ENCODE data around the gene VCPKMT.
A peak's percentile ranks its signal among the peaks of the same experiment; 100 is the strongest.

Gene VCPKMT

GRCh38 chr14:50067723-50068495 is 48.5 kb downstream of the VCPKMT start:
- DNase-seq (ENCODE audit: insufficient read length, low spot score) (peak; percentile 46), FAIRE-seq (peak; percentile 78)
- TF ChIP-seq POLR2A (IDR thresholded peaks at IDR 0.05; ENCODE audit: low read depth, low read length) = no peak

DNA sequence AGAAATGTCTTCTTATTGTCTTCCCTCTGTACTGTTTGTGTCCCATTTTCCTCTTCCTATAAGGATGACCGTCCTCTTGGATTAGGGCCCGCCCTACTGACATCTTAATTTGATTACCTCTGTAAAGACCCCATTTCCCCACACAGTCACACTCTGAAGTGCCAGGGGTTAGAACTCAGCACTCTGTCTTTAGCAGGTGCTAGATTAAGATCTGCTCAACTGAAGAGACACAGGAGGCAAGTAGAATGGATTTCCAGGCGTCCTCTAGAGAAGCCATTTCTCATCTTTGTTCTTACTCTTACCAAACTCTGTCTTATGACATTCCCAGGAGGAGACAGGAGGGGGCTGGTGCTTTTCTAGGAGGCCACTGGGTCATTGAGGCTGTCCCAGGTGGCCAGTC is 50.8 kb downstream of the VCPKMT start:
- TF ChIP-seq POLR2A (IDR thresholded peaks at IDR 0.05; ENCODE audit: low read depth, low read length) = no peak
- no peak for DNase-seq (ENCODE audit: insufficient read length, low spot score)
- no peak for FAIRE-seq

- no peak for TF ChIP-seq POLR2A (IDR thresholded peaks at IDR 0.05; ENCODE audit: low read depth, low read length)
- no peak for FAIRE-seq
- DNase-seq (ENCODE audit: insufficient read length, low spot score) = no peak
These were observed 51.4 kb downstream of the VCPKMT start for GRCh38 chr14:50064993-50065392.

GRCh38 chr14:50063876-50064420 is 52.4 kb downstream of the VCPKMT start:
- no peak for TF ChIP-seq POLR2A (IDR thresholded peaks at IDR 0.05; ENCODE audit: low read depth, low read length)
- DNase-seq (ENCODE audit: insufficient read length, low spot score) (no peak), FAIRE-seq (no peak)

DNA sequence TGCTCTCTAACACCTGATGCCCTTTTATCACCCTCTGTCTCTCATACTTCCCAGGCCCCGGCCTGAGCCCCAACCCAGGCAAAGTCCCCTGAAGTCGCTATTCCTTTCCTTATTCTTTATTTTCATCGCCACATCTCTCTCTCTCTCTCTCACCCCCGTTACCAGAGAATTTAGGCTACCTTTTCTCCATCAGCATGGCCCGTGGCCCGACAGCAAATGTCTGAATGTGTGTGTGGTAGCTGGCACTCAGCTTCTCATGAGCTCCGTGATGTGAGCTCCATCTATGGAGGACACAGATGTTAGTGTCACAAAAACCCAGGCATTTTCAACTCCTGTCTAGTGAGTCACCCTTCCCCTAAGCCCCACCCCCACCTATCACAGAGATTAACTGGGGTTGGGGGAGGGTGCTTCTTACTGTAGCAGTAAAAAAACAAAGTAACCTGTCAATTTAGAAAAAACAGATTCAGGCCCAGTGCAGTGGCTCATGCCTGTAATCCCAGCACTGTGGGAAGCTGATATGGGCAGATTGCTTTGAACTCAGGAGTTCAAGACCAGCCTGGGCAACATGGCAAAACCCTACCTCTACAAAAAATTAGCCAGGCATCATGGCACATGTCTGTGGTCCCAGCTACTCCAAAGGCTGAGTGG is 53.8 kb downstream of the VCPKMT start:
- DNase-seq (ENCODE audit: insufficient read length, low spot score) (peak; percentile 33), FAIRE-seq (no peak)
- TF ChIP-seq POLR2A (IDR thresholded peaks at IDR 0.05; ENCODE audit: low read depth, low read length) = no peak

GRCh38 chr14:50061664-50062437 is 54.5 kb downstream of the VCPKMT start:
- FAIRE-seq (peak; percentile 27), DNase-seq (ENCODE audit: insufficient read length, low spot score) (peak; percentile 30)
- TF ChIP-seq POLR2A (IDR thresholded peaks at IDR 0.05; ENCODE audit: low read depth, low read length) = peak; percentile 15; the same call in 1 of the 2 replicates

DNA sequence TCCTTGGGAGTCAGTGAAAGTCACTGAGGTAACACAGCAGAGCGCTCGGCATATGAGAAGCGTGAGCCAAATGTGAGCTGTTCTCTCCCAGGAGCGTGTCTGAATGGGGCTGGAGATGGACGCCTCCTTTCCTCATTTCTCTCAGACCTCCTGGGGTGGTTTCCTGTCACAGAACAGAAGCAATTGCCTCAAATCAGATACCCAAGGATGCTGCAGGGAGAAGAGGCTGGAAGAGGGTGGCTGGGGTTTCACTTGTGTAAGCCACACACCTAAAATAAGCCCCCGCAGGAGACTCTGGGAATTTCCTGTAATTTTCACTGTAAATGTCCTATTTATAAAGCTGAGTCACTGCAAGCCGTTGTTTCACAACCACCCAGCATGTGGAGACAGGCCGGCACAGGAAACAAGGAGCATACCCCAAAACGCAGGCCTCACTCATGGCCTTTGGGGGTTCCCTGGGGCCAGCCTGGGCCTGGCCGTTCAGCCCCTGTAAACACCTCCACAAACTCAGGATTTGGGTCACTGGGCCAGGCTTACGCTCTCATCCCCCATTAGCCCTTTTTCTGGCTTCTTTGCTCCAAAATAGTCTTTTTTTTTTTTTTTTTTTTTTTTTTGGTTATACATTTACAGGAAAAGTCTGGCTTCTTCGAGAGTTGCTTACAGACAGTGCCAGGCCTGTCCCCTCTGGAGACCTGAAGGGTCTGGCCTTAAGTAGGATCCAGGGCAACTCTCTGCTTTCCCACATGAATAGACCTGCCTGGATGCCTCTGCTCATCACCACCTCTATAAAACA is 55.3 kb downstream of the VCPKMT start:
- FAIRE-seq (no peak), DNase-seq (ENCODE audit: insufficient read length, low spot score) (peak; percentile 40)
- peak; percentile 36; the same call in 1 of the 2 replicates for TF ChIP-seq POLR2A (IDR thresholded peaks at IDR 0.05; ENCODE audit: low read depth, low read length)

GRCh38 chr14:50059763-50060616 is 56.4 kb downstream of the VCPKMT start:
- no peak for FAIRE-seq
- no peak for DNase-seq (ENCODE audit: insufficient read length, low spot score)

More at GRCh38 chr14:50059763-50060616, 56.4 kb downstream of the VCPKMT start:
- no peak for TF ChIP-seq POLR2A (IDR thresholded peaks at IDR 0.05; ENCODE audit: low read depth, low read length)

Measured in H54 (cell line).